HG02981 (cell line): ENCODE measurements around the gene FAM25A.
"Not testable (repeated sequence)": the region's sequence is repeated elsewhere in the genome, so short reads cannot be mapped to it uniquely, and the experiment has no call there.

Experiments
- ATAC-seq: cut with Tn5 transposase; IDR thresholded peaks from one replicate; pipeline ENCODE4 v1.9.1; 2021; ENCODE audit warnings: mild to moderate bottlenecking, moderate library complexity; ENCODE audit not compliant: unreplicated experiment

FAM25A gene

DNA sequence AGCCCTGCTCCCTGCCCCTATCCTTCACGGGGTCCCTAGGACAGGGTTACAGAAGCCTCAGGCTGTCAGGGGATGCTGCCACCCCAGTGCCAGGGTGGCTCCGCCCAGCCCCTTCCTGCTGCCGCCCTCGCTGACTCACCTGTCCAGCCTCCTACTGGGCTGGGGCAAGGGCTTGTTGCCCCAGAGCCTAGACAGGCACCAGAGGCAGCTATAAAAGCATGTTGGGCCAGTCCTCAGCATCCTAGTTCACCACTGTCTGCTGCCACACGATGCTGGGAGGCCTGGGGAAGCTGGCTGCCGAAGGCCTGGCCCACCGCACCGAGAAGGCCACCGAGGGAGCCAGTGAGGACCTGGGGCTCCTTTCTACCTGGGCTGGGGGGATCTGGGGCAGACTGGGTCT, at the start of gene FAM25A:
FAM25A (plus strand) TSS at position 239 of the 400 bp plus-strand sequence; CDS start at position 270, 31 bp downstream.
- ATAC-seq = not testable (repeated sequence)

DNA sequence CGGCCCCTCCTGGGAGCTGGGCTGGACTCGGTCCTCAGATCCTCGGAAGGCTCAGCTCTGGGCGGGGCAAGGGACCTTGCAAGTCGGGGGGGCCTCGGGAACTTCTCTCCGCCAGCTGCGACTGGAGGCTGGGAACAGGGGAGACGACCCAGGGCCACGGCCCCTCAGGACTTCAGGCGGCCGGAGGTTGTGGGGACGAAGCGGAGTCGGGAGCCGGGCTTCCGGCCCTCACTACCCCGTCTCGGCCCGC, 49.2 kb upstream of the FAM25A start:
- no peak for ATAC-seq

DNA sequence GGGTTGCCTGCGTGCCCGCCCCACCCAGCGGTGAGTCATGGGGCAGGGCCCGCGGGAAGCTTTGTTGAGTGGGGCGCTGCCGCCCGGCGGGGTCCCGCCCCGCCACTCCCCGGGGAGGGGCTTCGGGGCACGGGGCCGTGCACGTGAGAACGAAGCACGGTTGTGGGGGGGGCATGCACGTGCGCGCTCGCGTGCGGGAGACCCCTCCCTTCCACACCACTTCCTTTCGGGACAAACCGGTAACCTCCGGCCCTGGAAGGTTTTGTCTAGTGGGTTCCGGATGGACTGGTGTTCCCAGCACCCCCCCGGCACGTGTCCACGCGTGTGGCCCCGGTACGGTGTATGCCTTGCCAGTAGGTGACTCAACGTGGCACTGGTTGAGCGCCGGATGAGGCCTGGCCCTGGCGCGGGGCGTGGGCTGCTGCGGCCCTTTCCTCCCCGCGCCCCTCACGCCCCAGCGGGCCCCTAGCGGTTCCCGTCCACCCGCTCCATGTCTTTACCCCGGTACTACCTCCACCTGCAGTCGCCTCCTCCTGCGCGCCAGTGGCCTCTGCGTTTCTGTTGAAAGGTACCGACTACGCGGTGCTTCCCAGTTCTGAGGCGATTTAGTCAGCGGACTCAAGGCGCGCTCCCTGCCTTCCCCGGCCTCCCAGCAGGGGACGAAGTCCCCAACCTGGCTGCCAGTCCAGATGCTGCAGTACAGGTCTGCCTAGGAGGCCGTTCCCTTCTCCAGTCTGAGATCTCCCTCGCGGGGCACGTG, 48.7 kb upstream of the FAM25A start:
- peak; percentile 72 for ATAC-seq

DNA sequence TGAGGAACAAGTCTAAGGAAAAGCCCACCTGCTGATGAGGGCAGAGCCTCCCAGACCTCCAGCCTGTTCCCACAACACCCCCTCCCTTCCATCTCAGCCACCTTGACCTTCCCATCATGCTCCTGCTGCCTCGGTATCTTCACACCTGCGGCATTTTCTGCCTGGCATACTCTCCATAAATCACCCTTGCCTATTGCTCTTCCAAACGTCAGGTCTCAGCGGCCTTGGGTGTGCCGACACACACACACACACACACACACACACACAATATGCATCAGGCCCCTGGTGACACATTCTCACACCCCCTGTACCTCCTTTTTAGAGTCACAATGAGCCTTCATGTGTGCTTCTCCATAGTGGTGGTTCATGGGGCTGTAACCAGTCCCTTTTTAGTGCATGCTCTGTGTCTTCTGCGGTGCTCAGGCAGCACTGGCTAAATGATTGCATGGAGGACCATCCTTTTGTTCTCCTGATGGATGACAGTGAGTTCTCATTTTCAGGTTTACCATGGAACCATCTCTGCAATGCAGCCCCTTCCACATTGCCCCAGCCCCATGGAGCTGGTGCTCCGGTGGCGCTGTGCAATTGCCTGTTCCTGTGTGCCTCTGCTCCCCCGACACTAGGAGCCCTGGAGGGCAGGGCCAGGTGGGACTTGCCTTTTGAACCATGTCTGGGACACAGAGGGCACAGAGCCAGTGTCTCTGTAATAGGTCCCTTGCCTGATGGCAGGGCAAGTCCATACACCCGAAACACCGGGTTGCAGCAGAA, 47.3 kb upstream of the FAM25A start:
- no peak for ATAC-seq

DNA sequence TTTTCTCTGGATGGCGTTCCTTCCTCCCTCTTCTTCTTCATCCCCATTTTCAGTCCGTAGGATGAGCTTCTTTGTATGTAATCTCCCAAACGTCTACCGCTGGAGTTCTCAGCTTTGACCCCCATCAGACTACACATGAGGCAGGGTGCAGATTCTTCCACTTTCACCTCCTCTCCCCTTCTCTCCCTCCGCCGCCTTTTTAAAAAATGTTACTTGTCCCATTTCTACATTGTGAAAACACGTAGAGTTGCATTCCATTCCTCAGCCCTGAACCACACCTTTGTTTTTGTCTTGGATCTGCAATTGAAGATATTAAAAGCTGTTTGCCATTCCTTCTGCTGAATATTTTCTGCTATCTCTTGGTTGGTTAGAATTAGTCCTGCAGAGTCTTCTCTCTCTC, 45.6 kb upstream of the FAM25A start:
- ATAC-seq = no peak

DNA sequence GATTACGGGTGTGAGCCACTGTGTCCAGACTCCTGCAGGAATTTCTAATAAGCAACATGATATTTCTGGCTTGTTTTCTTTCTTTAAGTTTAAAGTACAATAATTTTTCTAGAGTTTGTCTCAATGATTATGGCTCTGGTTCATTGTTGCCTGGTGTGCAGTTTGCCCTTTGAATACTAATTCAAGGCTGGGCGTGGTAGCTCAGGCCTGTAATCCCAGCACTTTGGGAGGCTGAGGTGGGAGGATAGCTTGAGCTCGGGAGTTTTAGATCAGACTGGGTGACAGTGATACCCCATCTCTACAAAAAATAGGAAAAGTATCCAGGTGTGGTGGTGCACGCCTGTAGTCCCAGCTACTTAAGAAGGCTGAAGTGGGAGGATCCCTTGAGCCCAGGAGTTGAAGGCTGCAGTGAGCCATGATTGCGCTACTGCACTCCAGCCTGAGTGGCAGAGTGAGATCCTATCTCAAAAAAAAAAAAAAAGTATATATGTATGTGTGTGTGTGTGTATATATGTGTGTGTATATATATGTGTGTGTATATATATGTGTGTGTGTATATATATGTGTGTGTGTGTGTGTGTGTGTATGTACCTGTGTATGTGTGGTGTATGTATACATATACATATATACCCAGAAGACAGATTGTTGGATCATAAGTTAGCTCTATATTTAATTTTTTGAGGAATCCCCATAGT, 43.6 kb upstream of the FAM25A start:
- ATAC-seq = no peak

DNA sequence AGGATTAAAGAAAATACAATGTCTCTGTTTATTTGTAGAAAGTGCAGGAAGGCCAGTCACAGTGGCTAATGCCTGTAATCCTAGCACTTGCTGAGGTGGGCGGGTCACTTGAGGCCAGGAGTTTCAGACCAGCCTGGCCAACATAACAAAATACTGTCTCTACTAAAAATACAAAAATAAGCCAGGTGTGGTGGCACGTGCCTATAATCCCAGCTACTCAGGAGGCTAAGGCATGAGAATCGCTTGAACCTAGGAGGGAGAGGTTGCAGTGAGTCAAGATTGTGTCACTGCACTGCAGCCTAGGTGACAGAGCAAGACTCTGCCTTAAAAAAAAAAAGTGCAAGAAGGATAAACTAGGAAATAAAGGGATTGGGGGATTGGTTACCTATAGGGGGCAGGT, 41.6 kb upstream of the FAM25A start:
- not testable (repeated sequence) for ATAC-seq

DNA sequence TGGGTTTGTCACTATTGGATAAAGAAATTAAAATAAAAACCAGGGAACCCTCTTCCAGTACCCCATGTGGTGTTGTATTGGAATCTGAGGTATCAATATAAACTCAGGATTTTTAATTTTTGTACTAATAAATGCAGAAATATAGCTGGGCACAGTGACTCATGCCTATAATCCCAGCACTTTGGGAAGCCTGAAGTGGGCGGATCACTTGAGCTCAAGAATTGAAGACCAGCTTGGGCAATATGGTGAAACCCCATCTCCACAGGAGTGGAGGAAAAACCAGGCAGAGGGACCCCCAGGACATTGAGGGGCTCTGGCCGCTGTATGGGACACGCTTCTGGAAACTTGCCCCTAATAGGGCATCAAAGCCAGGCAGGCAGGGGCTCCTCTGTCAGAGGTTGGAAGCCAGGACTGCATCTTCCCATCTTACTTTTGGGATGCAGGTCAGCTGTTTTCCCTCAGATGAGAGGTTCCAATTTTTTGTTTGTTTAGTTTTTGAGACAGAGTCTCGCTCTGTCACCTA, 40.7 kb upstream of the FAM25A start:
- no peak for ATAC-seq

DNA sequence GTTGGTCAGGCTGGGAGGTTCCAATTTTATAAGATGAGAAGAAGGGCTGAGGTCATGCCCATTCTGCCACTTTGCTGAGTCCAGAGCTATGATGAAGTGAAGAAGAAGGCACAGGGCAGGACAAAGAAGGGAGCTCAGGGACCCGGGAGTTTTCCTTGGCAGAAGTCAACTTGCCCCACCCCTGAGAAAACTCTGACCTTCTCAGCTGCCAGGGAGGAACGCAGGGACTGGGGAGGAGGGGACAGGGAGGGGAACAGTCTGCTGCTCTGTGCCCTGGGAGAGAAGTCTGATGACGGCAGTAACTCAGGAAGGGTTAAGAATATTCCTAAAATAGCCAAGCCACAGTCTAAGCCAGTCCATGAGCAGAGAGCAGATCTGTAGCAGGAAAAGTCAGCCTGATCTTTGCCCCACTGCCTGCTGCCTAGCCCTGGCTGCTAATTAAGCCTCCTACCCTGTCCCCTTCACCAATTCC, 40.1 kb upstream of the FAM25A start:
- ATAC-seq = no peak

DNA sequence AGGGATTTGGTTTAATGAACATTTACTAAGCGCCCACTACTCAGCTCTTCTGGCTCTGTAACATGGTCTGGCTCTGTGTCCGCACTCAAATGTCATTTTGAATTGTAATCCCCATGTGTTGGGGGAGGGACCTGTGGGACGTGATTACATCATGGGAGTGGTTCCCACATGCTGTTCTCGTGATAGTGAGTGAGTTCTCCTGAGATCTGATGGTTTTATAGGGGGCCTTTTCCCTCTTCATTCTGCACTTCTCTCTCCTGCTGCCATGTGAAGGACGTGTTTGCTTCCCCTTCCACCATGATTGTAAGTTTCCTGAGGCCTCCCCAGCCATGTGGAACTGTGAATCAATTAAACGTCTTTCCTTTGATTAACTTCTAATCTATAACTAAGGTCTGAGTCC, 39.1 kb upstream of the FAM25A start:
- ATAC-seq = not testable (repeated sequence)

DNA sequence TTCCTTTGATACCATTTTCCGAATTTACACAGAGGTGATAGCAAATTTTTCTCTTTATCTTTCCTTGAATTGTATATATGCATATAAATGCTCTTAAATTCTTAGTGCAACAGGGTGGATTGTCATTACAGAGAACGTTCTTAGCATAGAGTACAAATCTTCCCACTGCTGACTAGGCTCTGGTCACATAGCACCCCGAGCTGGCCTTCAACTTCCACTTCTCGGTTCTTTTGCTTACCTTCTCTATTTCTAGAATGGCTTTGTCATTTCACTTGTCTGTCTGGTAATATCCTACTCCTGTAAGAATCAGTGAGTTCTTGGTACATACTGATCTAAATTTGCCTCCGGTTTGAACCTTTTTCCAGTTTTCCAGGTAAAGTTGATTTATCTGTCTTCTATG, 38.4 kb upstream of the FAM25A start:
- ATAC-seq = no peak

DNA sequence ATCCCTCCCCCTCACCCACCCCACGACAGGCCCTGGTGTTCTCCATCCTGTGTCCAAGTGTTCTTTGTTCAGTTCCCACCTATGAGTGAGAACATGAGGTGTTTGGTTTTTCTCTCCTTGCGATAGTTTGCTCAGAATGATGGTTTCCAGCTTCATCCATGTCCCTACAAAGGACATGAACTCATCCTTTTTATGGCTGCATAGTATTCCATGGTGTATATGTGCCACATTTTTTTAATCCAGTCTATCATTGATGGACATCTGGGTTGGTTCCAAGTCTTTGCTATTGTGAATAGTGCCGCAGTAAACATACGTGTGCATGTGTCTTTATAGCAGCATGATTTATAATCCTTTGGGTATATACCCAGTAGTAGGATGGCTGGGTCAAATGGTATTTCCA, 35.6 kb upstream of the FAM25A start:
- not testable (repeated sequence) for ATAC-seq

DNA sequence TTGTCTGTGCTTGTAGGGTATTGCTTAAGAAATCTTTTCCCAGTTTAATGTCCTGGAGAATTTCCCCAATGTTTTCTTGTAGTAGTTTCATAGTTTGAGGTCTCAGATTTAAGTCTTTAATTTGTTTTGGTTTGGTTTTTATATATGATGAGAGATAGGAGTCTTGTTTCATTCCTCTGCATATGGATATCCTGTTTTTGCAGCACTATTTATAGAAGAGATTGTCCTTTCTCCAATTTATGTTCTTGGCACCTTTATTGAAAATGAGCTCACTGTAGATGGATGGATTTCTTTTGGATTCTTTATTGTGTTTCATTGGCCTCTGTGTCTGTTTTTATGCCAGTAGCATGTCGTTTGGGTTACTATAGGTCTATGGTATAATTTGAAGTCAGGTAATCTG, 31.6 kb upstream of the FAM25A start:
- no peak for ATAC-seq

DNA sequence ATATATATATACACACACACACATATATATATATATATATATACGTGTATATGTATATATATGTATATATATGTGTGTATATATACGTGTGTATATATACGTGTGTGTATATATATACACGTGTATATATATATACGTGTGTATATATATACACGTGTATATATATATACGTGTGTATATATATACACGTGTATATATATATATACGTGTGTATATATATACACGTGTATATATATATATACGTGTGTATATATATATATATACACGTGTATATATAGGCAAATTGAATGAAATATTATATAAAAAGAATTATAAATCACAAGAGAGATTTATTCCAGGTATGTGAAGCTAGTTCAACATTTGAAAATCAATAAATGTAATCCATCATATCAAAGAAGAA, 28.7 kb upstream of the FAM25A start:
- ATAC-seq = not testable (repeated sequence)

DNA sequence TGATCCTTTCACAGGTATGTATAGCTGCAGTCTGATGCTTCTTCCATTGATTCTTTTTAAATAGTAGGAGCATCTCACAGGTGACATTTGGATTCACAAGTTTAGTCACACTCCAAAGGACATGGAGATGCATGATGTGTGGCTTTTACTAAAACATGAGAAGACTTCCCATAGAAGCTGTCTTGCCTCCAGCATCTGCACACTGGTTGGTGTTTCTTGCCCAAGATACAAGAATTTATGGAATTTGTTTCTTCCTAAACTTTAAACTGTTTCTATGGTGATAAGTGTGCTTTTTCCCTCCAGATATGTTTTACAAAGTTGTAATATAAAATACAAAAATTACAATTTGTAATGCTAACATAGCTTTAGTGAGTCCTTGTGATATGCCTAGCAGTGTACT, 27.6 kb upstream of the FAM25A start:
- ATAC-seq = no peak

DNA sequence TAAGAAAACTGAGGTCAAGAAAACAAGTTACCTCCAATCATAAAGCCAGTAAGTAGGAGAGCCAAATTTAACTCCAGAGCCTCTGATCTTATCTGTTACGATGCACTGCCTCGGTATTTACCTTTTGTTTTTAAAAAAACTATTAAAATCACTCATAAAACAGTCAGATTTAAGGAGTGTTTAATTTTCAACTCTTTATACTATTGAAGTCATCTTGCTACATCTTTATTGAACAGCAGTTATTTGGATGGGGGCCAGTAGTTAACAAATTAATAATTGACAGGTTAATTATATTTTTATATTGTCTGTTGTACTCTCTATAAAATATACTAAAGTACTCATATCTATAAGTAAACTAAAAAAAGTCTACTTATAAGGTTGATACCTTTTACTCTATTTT, 27.2 kb upstream of the FAM25A start:
- no peak for ATAC-seq

DNA sequence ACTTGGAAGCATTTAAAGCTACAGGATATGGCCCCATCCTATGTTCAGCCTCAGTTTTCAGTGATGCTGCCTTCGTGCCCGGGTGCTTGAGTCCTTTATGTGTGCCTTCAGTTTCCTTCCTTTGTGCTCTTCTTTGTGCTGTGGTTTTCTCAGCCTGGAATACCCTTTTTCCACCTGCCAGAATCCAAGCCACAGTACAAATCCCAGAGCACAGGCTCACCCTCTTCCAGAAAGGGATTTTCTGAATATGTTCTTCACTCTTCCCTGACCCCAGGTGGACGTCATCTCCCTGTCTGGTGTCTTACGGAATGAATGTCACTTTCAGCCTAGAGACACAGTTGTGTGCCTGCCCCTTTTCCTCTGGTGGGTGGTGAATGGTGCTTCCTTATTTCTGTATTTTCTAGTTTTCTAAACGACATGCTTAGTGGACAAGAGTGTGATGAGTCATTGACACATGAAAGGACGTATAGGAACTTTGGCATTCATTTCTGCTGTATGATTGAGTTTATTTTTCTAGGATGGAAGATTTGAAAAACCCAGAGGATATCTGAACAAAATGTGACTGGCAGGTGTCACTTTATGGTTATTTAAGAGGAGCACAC, 20.2 kb upstream of the FAM25A start:
- ATAC-seq = not testable (repeated sequence)

DNA sequence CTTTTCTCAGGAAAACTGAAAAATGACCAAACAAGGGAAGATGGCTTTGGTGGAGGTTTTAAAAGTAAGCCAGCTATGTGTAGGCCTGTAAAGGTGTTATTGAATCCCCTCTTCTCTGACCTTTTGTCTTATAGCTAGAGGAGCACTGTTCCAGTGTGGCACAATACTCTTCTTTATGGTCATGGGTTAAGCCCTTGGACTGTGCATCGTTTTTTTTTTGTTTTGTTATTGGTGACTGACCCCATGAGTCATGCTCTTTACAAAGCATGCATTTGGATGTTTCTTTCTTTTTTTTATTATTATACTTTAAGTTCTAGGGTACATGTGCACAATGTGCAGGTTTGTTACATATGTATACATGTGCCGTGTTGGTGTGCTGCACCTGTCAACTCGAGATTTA, 19.6 kb upstream of the FAM25A start:
- no peak for ATAC-seq

DNA sequence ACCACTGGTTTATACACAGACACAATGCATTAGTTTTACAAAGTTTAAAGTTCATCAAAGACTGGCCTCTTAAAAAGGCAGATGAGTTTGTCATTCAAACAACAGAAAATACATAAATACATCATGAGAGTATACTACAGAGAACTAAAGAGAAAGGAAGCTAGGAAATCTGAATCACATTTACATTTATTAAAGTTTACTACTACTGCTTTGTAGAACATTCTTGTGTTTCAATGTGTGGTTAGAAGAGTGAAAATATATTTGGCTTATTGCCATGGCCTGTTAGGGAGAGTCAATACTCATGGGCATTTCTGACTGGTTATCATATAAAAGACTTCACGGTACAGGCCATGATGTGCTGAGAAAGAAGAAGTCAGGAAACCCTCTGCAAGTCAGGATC, 13.0 kb upstream of the FAM25A start:
- ATAC-seq = not testable (repeated sequence)

DNA sequence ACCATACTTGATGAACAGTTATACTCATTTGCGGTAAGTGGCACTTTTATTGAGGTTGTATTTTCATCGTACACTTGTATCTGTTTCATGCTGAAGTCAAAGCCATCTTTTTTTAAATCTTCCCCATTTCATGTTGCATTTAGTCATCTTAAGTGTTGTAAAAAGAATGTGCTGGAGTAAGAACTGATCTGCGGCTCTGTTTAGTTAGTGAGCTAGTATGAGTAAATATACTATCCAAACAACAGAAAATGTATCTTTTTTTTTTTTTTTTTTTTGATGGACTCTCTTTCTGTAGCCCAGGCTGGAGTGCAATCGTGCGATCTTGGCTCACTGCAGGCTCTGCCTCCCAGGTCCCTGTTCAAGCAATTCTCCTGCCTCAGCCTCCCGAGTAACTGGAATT, 12.4 kb upstream of the FAM25A start:
- ATAC-seq = not testable (repeated sequence)

DNA sequence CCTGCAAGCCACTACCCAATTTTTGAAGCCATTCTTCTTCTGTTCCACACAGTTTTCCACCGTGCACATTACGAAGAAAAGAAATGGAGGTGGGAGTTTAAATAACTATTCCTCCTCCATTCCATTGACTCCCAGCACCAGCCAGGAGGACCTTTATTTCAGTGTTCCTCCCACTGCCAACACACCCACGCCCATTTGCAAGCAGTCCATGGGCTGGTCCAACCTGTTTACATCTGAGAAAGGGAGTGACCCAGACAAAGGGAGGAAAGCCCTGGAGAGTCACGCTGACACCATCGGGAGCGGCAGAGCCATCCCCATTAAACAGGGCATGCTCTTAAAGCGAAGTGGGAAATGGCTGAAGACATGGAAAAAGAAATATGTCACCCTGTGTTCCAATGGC, 11.8 kb upstream of the FAM25A start:
- ATAC-seq = not testable (repeated sequence)
